ENCODE data around the gene OR52I1. TPM values are rescaled to one million over a fixed set of nuclear protein-coding genes. Genes with fewer than 3 reads are reported as not detected.
A peak's percentile ranks its signal among the peaks of the same experiment; 100 is the strongest.

The OR52I1 gene
- total and polyA plus RNA-seq, 7 donors: not detected

- peaks cover 0 to 4% (median 0%) of the 10 kb centered on the region in 3 donors for H3K27me3 ChIP-seq (ENCODE audit: insufficient read depth in 3 of 3, low read length in 2 of 3)
- no peak overlapping the region for H3K27ac ChIP-seq
- no peak for DNase-seq
- no peak overlapping the region for H3K4me3 ChIP-seq
- intact Hi-C loops (cut with DNase I): no loop called here
- WGBS, 3 donors: 87 to 89% (median 88%) methylated on average over 7 of the region's 7 CpGs
- no peaks in the 10 kb centered on the region for H3K36me3 ChIP-seq (ENCODE audit: insufficient read depth in 1 of 2, low read depth in 1 of 2)
- no peak for TF ChIP-seq CTCF (IDR thresholded peaks at IDR 0.05)
- H3K4me1 ChIP-seq: peaks cover 9% of the 10 kb centered on the region
- no peak for ATAC-seq
- H3K9me3 ChIP-seq: no peaks in the 10 kb centered on the region
These were observed 47.7 kb downstream of the OR52I1 start for GRCh38 chr11:4641501-4641900.

GRCh38 chr11:4642043-4642442, 48.2 kb downstream of the OR52I1 start:
- Histone ChIP-seq H3K9me3 (no peaks in the 10 kb centered on the region), H3K27ac (peak overlapping the region; percentile 53), H3K4me3 (no peak overlapping the region), H3K27me3 (ENCODE audit: insufficient read depth in 3 of 3, low read length in 2 of 3) (peaks cover 0 to 4% (median 0%) of the 10 kb centered on the region in 3 donors), H3K36me3 (ENCODE audit: insufficient read depth in 1 of 2, low read depth in 1 of 2) (no peaks in the 10 kb centered on the region), H3K4me1 (peaks cover 10% of the 10 kb centered on the region)
- 61 to 69% (median 67%) methylated on average over 7 of the region's 7 CpGs for WGBS, 3 donors
- intact Hi-C loops (cut with DNase I): no loop called here
- DNase-seq (no peak), ATAC-seq (no peak)
- no peak for TF ChIP-seq CTCF (IDR thresholded peaks at IDR 0.05)

- no peaks in the 10 kb centered on the region for H3K9me3 ChIP-seq
- peak overlapping the region; percentile 53 for H3K27ac ChIP-seq
These were observed 49.2 kb downstream of the OR52I1 start for GRCh38 chr11:4643076-4643475.

GRCh38 chr11:4643682-4644081, 49.8 kb downstream of the OR52I1 start, which contains the start of gene OR51E1:
OR51E1 (plus strand) TSS chr11:4643982; CDS start chr11:4652527, 8,545 bp downstream.
- 57 to 67% (median 61%) methylated on average over 3 of the region's 3 CpGs for WGBS, 3 donors
- Histone ChIP-seq H3K4me3 (peak within 1 kb of the TSS; percentile 43), H3K36me3 (ENCODE audit: insufficient read depth in 1 of 2, low read depth in 1 of 2) (no peaks in the 10 kb centered on the region), H3K4me1 (peaks cover 10% of the 10 kb centered on the region), H3K9me3 (no peaks in the 10 kb centered on the region), H3K27me3 (ENCODE audit: insufficient read depth in 3 of 3, low read length in 2 of 3) (no peaks in the 10 kb centered on the region), H3K27ac (peak within 1 kb of the TSS; percentile 53)
- ATAC-seq: no peak
- no peak for TF ChIP-seq CTCF (IDR thresholded peaks at IDR 0.05)
- no peak for DNase-seq
- intact Hi-C loops (cut with DNase I): no loop called here

More at GRCh38 chr11:4643076-4643475, 49.2 kb downstream of the OR52I1 start:
- no peaks in the 10 kb centered on the region for H3K27me3 ChIP-seq (ENCODE audit: insufficient read depth in 3 of 3, low read length in 2 of 3)
- H3K4me1 ChIP-seq: peaks cover 10% of the 10 kb centered on the region
- ATAC-seq (peak in 2 of 4 donors; percentile 38 to 58), DNase-seq (no peak)
- no peak for TF ChIP-seq CTCF (IDR thresholded peaks at IDR 0.05)
- intact Hi-C loops (cut with DNase I): no loop called here
- H3K36me3 ChIP-seq (ENCODE audit: insufficient read depth in 1 of 2, low read depth in 1 of 2): no peaks in the 10 kb centered on the region
- H3K4me3 ChIP-seq: peak overlapping the region; percentile 43
- 16 to 27% (median 18%) methylated on average over 5 of the region's 5 CpGs for WGBS, 3 donors

- TF ChIP-seq CTCF (IDR thresholded peaks at IDR 0.05): no peak
These were observed 50.4 kb downstream of the OR52I1 start for GRCh38 chr11:4644233-4644632.

More at GRCh38 chr11:4644233-4644632, 50.4 kb downstream of the OR52I1 start:
- ATAC-seq (no peak), DNase-seq (no peak)
- Histone ChIP-seq H3K27ac (peak overlapping the region; percentile 15), H3K9me3 (no peaks in the 10 kb centered on the region), H3K4me3 (peak overlapping the region; percentile 43), H3K4me1 (peaks cover 10% of the 10 kb centered on the region), H3K36me3 (ENCODE audit: insufficient read depth in 1 of 2, low read depth in 1 of 2) (no peaks in the 10 kb centered on the region), H3K27me3 (ENCODE audit: insufficient read depth in 3 of 3, low read length in 2 of 3) (no peaks in the 10 kb centered on the region)
- intact Hi-C loops (cut with DNase I): no loop called here
- 57 to 70% (median 68%) methylated on average over 4 of the region's 4 CpGs for WGBS, 3 donors

All from psoas muscle (tissue), 8 donors.